Endothelial cell (in vitro differentiated cells): ENCODE measurements around the gene TMIE. TPM values are rescaled to one million over a fixed set of nuclear protein-coding genes. Genes with fewer than 3 reads are reported as not detected.

Experiments
- DNase-seq: peaks from one replicate; pipeline ENCODE4 v3.0.0; 2021; ENCODE audit warnings: low spot score
- H3K27ac Mint-ChIP-seq: one replicate; pipeline ENCODE4 v1.8.0; 2021; ENCODE audit warnings: mixed read lengths, inconsistent platforms; ENCODE audit not compliant: unreplicated experiment
- H3K27me3 Mint-ChIP-seq: one replicate; pipeline ENCODE4 v1.8.0; 2021; ENCODE audit warnings: mild to moderate bottlenecking, moderate library complexity, mixed read lengths, inconsistent platforms; ENCODE audit not compliant: unreplicated experiment
- H3K36me3 Mint-ChIP-seq: one replicate; pipeline ENCODE4 v1.8.0; 2021; ENCODE audit warnings: mild to moderate bottlenecking, low read depth, mixed read lengths, inconsistent platforms; ENCODE audit not compliant: unreplicated experiment
- H3K4me1 Mint-ChIP-seq: one replicate; pipeline ENCODE4 v1.8.0; 2021; ENCODE audit warnings: mild to moderate bottlenecking, mixed read lengths, inconsistent platforms; ENCODE audit not compliant: unreplicated experiment
- H3K4me3 Mint-ChIP-seq: one replicate; pipeline ENCODE4 v1.8.0; 2021; ENCODE audit warnings: mild to moderate bottlenecking, mixed read lengths, inconsistent platforms; ENCODE audit not compliant: unreplicated experiment
- H3K9me3 Mint-ChIP-seq: one replicate; pipeline ENCODE4 v1.8.0; 2021; ENCODE audit warnings: mixed read lengths, inconsistent platforms; ENCODE audit not compliant: unreplicated experiment
- total RNA-seq: library from RNA; stranded (reverse); fragmentation: NEBNext Ultra II Directional; extraction: Animal tissue kit (Norgen Biotek cat#: 25700); gene quantifications from one replicate; pipeline ENCODE4 v1.2.1, GENCODE V29; 2021; ENCODE audit not compliant: unreplicated experiment
- TF ChIP-seq, protein P1 (sequence below): fragments of 200-600 bp; sonication (generic); IDR thresholded peaks from one replicate; pipeline ENCODE4 v1.5.0; 2021; ENCODE audit warnings: antibody characterized with exemption; ENCODE audit not compliant: unreplicated experiment

TMIE gene
- total RNA-seq, 1 donor from 2014 or later = 0.23 TPM

- H3K4me3 Mint-ChIP-seq = no peak overlapping the region
Measured at GRCh38 chr3:46680298-46680826, 20.8 kb upstream of the TMIE start.

GRCh38 chr3:46681387-46681786 is 19.8 kb upstream of the TMIE start:
- Mint-ChIP-seq H3K4me3 (no peak overlapping the region), H3K9me3 (no peaks in the 10 kb centered on the region), H3K27me3 (peaks cover 3% of the 10 kb centered on the region), H3K36me3 (no peaks in the 10 kb centered on the region), H3K27ac (no peak overlapping the region), H3K4me1 (no peaks in the 10 kb centered on the region)
- no peak for DNase-seq
- TF ChIP-seq, protein P1, sequence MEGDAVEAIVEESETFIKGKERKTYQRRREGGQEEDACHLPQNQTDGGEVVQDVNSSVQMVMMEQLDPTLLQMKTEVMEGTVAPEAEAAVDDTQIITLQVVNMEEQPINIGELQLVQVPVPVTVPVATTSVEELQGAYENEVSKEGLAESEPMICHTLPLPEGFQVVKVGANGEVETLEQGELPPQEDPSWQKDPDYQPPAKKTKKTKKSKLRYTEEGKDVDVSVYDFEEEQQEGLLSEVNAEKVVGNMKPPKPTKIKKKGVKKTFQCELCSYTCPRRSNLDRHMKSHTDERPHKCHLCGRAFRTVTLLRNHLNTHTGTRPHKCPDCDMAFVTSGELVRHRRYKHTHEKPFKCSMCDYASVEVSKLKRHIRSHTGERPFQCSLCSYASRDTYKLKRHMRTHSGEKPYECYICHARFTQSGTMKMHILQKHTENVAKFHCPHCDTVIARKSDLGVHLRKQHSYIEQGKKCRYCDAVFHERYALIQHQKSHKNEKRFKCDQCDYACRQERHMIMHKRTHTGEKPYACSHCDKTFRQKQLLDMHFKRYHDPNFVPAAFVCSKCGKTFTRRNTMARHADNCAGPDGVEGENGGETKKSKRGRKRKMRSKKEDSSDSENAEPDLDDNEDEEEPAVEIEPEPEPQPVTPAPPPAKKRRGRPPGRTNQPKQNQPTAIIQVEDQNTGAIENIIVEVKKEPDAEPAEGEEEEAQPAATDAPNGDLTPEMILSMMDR = no peak

More at GRCh38 chr3:46680298-46680826, 20.8 kb upstream of the TMIE start:
- TF ChIP-seq, protein P1 = no peak
- no peak for DNase-seq
- H3K36me3 Mint-ChIP-seq = no peaks in the 10 kb centered on the region
- no peak overlapping the region for H3K27ac Mint-ChIP-seq
- no peaks in the 10 kb centered on the region for H3K4me1 Mint-ChIP-seq
- no peaks in the 10 kb centered on the region for H3K9me3 Mint-ChIP-seq
- H3K27me3 Mint-ChIP-seq = peaks cover 3% of the 10 kb centered on the region

DNA sequence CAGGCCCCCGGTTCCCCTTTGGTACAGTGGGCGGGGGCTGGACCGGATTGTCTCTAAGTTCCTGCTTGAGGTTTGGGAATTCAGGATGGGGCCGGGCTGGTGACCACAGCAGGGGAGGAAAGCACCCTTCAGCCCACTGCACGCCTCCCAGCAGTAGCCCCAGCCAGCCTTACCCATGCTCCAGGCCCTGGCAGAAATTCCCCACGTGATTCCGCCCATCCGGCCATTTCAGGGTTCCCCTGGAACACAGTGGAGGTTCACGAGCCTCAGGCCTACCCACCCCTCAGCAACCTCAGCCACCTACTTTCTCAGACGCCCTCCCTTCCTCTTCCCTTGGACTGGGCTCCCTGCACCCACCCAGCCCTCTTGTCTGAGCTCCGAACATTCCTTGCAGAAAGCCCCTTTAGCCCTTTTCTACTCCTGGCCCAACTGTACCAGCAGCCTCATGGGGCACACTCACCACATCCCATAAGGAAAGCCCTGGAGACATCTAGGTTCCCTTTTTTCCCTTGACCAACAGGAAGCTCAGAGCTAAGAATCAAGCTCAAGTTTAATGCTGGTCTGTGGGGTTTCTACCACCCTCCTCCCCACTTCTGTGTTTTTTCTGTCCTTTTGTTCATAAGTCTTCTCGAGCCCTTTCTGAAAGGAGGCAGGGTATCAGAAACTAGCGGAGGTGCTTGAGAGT is 19.2 kb upstream of the TMIE start:
- Mint-ChIP-seq H3K4me3 (no peak overlapping the region), H3K4me1 (no peaks in the 10 kb centered on the region), H3K27me3 (peaks cover 9% of the 10 kb centered on the region), H3K36me3 (no peaks in the 10 kb centered on the region), H3K27ac (no peak overlapping the region), H3K9me3 (no peaks in the 10 kb centered on the region)
- TF ChIP-seq, protein P1 = no peak
- no peak for DNase-seq

- Mint-ChIP-seq H3K36me3 (no peaks in the 10 kb centered on the region), H3K27ac (no peak overlapping the region), H3K9me3 (no peaks in the 10 kb centered on the region), H3K27me3 (peaks cover 6% of the 10 kb centered on the region), H3K4me3 (no peak overlapping the region), H3K4me1 (no peaks in the 10 kb centered on the region)
- TF ChIP-seq, protein P1 = no peak
- DNase-seq = no peak
Measured at GRCh38 chr3:46682974-46683373, 18.2 kb upstream of the TMIE start.

DNA sequence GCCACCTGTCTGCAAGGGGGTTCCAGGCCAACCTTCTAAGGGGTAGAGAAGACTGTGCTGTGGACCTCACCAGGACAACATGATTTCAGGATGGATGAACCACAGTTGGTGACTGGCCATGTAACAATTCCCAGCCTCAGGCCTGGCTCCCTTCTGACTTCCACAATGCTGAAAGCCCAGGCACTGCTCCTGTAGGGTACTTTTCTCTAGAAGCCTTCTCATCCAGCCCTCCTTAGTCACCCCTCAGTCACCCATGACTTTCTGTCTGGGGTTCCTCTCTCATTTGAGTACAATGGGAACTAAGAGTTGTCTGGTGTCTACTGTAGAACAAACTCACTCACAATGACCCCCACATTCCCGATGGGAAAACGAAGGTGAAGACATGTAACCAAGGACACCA is 16.3 kb upstream of the TMIE start:
- no peaks in the 10 kb centered on the region for H3K36me3 Mint-ChIP-seq
- H3K27ac Mint-ChIP-seq = no peak overlapping the region
- H3K9me3 Mint-ChIP-seq = no peaks in the 10 kb centered on the region
- TF ChIP-seq, protein P1 = no peak
- no peak for DNase-seq
- no peak overlapping the region for H3K4me3 Mint-ChIP-seq
- peaks cover 6% of the 10 kb centered on the region for H3K27me3 Mint-ChIP-seq
- no peaks in the 10 kb centered on the region for H3K4me1 Mint-ChIP-seq
